ENCODE data around the gene APP. TPM values are rescaled to one million over a fixed set of nuclear protein-coding genes. Genes with fewer than 3 reads are reported as not detected.

Gene APP
- total RNA-seq, 4 donors from 2014 or later, result 471 to 1,291 (median 672) TPM

GRCh38 chr21:25858325-25858724 lies 312.2 kb downstream of the APP start:
- no peak for TF ChIP-seq CTCF (IDR thresholded peaks at IDR 0.05)
- no peak for TF ChIP-seq EP300 (IDR thresholded peaks at IDR 0.05; ENCODE audit: low read depth)
- TF ChIP-seq POLR2AphosphoS5 (IDR thresholded peaks at IDR 0.05), result no peak
- TF ChIP-seq POLR2A (IDR thresholded peaks at IDR 0.05), result no peak
- H3K4me1 ChIP-seq, result peaks cover 0 to 11% (median 2%) of the 10 kb centered on the region in 4 donors
- intact Hi-C loops (cut with DNase I; ENCODE audit: low total_unique reads), result no loop called here
- no peaks in the 10 kb centered on the region for H3K36me3 ChIP-seq
- H3K9me3 ChIP-seq, result no peaks in the 10 kb centered on the region
- H3K27me3 ChIP-seq, result no peaks in the 10 kb centered on the region
- H3K27ac ChIP-seq, result no peak overlapping the region
- 73 to 98% methylated on average over 3 of the region's 3 CpGs for WGBS, 2 donors (ENCODE audit: low coverage in 1 of 2)
- no peak for DNase-seq
- in situ Hi-C loops (cut with MboI; ENCODE audit: low pct_ligation_motif_present in 1 of 4, low pct_unique_long_range_greater_than_20kb in 1 of 4, low sequenced_read_pairs in 3 of 4), result no loop called here
- no peak overlapping the region for H3K4me3 ChIP-seq

- WGBS, 2 donors (ENCODE audit: low coverage in 1 of 2), result 56 to 57% methylated on average over 5 to 6 of the region's 6 CpGs
- Histone ChIP-seq H3K36me3 (no peaks in the 10 kb centered on the region), H3K4me1 (peaks cover 0 to 11% (median 2%) of the 10 kb centered on the region in 4 donors), H3K27me3 (no peaks in the 10 kb centered on the region), H3K4me3 (no peak overlapping the region), H3K27ac (no peak overlapping the region), H3K9me3 (no peaks in the 10 kb centered on the region)
- intact Hi-C loops (cut with DNase I; ENCODE audit: low total_unique reads) (no loop called here), in situ Hi-C loops (cut with MboI; ENCODE audit: low pct_ligation_motif_present in 1 of 4, low pct_unique_long_range_greater_than_20kb in 1 of 4, low sequenced_read_pairs in 3 of 4) (no loop called here)
- no peak for DNase-seq
- TF ChIP-seq EP300 (IDR thresholded peaks at IDR 0.05; ENCODE audit: low read depth) (no peak), CTCF (IDR thresholded peaks at IDR 0.05) (no peak), POLR2AphosphoS5 (IDR thresholded peaks at IDR 0.05) (no peak)
Measured at GRCh38 chr21:25857308-25858074, 313.1 kb downstream of the APP start.

GRCh38 chr21:25855576-25855975 lies 315.0 kb downstream of the APP start:
- no peak for DNase-seq

More at GRCh38 chr21:25855576-25855975, 315.0 kb downstream of the APP start:
- Histone ChIP-seq H3K27me3 (no peaks in the 10 kb centered on the region), H3K9me3 (no peaks in the 10 kb centered on the region), H3K27ac (no peak overlapping the region), H3K4me3 (no peak overlapping the region), H3K36me3 (no peaks in the 10 kb centered on the region), H3K4me1 (peaks cover 0 to 8% (median 0%) of the 10 kb centered on the region in 4 donors)
- in situ Hi-C loops (cut with MboI; ENCODE audit: low pct_ligation_motif_present in 1 of 4, low pct_unique_long_range_greater_than_20kb in 1 of 4, low sequenced_read_pairs in 3 of 4), result no loop called here
- 89 to 92% methylated on average over 4 to 5 of the region's 5 CpGs for WGBS, 2 donors (ENCODE audit: low coverage in 1 of 2)
- intact Hi-C loops (cut with DNase I; ENCODE audit: low total_unique reads), result no loop called here
- TF ChIP-seq CTCF (IDR thresholded peaks at IDR 0.05) (no peak), EP300 (IDR thresholded peaks at IDR 0.05; ENCODE audit: low read depth) (no peak), POLR2AphosphoS5 (IDR thresholded peaks at IDR 0.05) (no peak), POLR2A (IDR thresholded peaks at IDR 0.05) (no peak)
